Smooth muscle cell (in vitro differentiated cells): Measurements from ENCODE around the gene CD300LG. TPM values are rescaled to one million over a fixed set of nuclear protein-coding genes. Genes with fewer than 3 reads are reported as not detected.

ENCODE experiments used
- DNase-seq: peaks from one replicate; lab custom pipeline; 2025; ENCODE audit not compliant: unreplicated experiment; lab: John Stamatoyannopoulos, UW
- H2AFZ ChIP-seq: fragments of 200-600 bp; sonication (generic); 2 replicates; pipeline ENCODE4 v1.6.0; 2016; ENCODE audit warnings: antibody characterized with exemption, low read depth, mild to moderate bottlenecking
- H3F3A ChIP-seq: fragments of 200-600 bp; sonication (generic); 2 replicates; pipeline ENCODE4 v1.6.0; 2017; ENCODE audit warnings: antibody characterized with exemption, low read depth
- H3K27ac ChIP-seq: fragments of 200-600 bp; sonication (generic); 2 replicates; pipeline ENCODE4 v1.5.1; 2016; ENCODE audit warnings: low read depth, mild to moderate bottlenecking
- H3K27me3 ChIP-seq: fragments of 200-600 bp; sonication (generic); 2 replicates; pipeline ENCODE4 v1.6.1; 2016; ENCODE audit warnings: low read depth, mild to moderate bottlenecking
- H3K36me3 ChIP-seq: fragments of 200-600 bp; sonication (generic); 2 replicates; pipeline ENCODE4 v1.5.1; 2016; ENCODE audit warnings: low read depth
- H3K4me1 ChIP-seq: fragments of 200-600 bp; sonication (generic); 2 replicates; pipeline ENCODE4 v1.5.1; 2016; ENCODE audit warnings: low read depth
- H3K4me2 ChIP-seq: fragments of 200-600 bp; sonication (generic); 2 replicates; pipeline ENCODE4 v1.6.0; 2016; ENCODE audit warnings: mild to moderate bottlenecking
- H3K4me3 ChIP-seq: fragments of 200-600 bp; sonication (generic); 2 replicates; pipeline ENCODE4 v1.5.1; 2016; ENCODE audit warnings: mild to moderate bottlenecking
- H3K79me2 ChIP-seq: fragments of 200-600 bp; sonication (generic); 2 replicates; pipeline ENCODE4 v1.6.0; 2016; ENCODE audit warnings: low read depth, mild to moderate bottlenecking
- H3K9ac ChIP-seq: fragments of 200-600 bp; sonication (generic); 2 replicates; pipeline ENCODE4 v1.6.0; 2016; ENCODE audit warnings: low read depth
- H3K9me3 ChIP-seq: fragments of 200-600 bp; sonication (generic); replicated peaks from 2 replicates; pipeline ENCODE4 v1.5.1; 2016; ENCODE audit warnings: low read depth
- H4K20me1 ChIP-seq: fragments of 200-600 bp; sonication (generic); 2 replicates; pipeline ENCODE4 v1.6.0; 2016; ENCODE audit warnings: low read depth
- WGBS: methylation state at CpG from one replicate; pipeline ENCODE4 v1.1.7; 2016; ENCODE audit warnings: low lambda C conversion rate; 5-methylcytosine and 5-hydroxymethylcytosine counted together
- polyA plus RNA-seq: library from polyadenylated mRNA; unstranded; fragments of >200 nt; fragmentation: Nextera tagmentation; extraction: Ambion mirVana; gene quantifications from 2 replicates; pipeline ENCODE4 v1.2.1, GENCODE V29; 2016
- total RNA-seq: library from RNA; depleted of rRNA; stranded (reverse); fragments of >200 nt; gene quantifications from 2 replicates; pipeline ENCODE4 v1.2.3, GENCODE V29; 2014
- TF ChIP-seq, protein P1 (sequence below): fragments of 200-600 bp; sonication (generic); IDR thresholded peaks from 2 replicates; pipeline ENCODE4 v1.5.1; 2017; ENCODE audit warnings: borderline replicate concordance, mild to moderate bottlenecking, antibody characterized with exemption; ENCODE audit not compliant: insufficient read depth, poor library complexity, severe bottlenecking

CD300LG gene
- total and polyA plus RNA-seq, 2 experiments from 2014 or later, result not detected

GRCh38 chr17:43901861-43902589, 55.0 kb downstream of the CD300LG start:
- no peaks in the 10 kb centered on the region for H3F3A ChIP-seq
- H3K79me2 ChIP-seq, result no peaks in the 10 kb centered on the region
- H3K4me3 ChIP-seq, result no peak overlapping the region
- TF ChIP-seq, protein P1, sequence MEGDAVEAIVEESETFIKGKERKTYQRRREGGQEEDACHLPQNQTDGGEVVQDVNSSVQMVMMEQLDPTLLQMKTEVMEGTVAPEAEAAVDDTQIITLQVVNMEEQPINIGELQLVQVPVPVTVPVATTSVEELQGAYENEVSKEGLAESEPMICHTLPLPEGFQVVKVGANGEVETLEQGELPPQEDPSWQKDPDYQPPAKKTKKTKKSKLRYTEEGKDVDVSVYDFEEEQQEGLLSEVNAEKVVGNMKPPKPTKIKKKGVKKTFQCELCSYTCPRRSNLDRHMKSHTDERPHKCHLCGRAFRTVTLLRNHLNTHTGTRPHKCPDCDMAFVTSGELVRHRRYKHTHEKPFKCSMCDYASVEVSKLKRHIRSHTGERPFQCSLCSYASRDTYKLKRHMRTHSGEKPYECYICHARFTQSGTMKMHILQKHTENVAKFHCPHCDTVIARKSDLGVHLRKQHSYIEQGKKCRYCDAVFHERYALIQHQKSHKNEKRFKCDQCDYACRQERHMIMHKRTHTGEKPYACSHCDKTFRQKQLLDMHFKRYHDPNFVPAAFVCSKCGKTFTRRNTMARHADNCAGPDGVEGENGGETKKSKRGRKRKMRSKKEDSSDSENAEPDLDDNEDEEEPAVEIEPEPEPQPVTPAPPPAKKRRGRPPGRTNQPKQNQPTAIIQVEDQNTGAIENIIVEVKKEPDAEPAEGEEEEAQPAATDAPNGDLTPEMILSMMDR, result no peak
- H3K27ac ChIP-seq, result no peak overlapping the region
- H3K4me1 ChIP-seq, result peaks cover 48% of the 10 kb centered on the region
- no peak for DNase-seq
- H4K20me1 ChIP-seq, result peaks cover 55% of the 10 kb centered on the region
- no peak overlapping the region for H3K4me2 ChIP-seq
- H3K9ac ChIP-seq, result no peak overlapping the region
- no peaks in the 10 kb centered on the region for H3K36me3 ChIP-seq
- H2AFZ ChIP-seq, result no peak overlapping the region
- WGBS, result 72% methylated on average over 7 of the region's 7 CpGs
- no peaks in the 10 kb centered on the region for H3K9me3 ChIP-seq
- H3K27me3 ChIP-seq, result no peaks in the 10 kb centered on the region

- DNase-seq, result no peak
- no peaks in the 10 kb centered on the region for H3K9me3 ChIP-seq
- peak overlapping the region; percentile 94 for H3K4me3 ChIP-seq
- H3K9ac ChIP-seq, result no peak overlapping the region
- no peaks in the 10 kb centered on the region for H3F3A ChIP-seq
- 43% methylated on average over 3 of the region's 3 CpGs for WGBS
- H3K27me3 ChIP-seq, result peaks cover 7% of the 10 kb centered on the region
- TF ChIP-seq, protein P1, result no peak
- peaks cover 25% of the 10 kb centered on the region for H4K20me1 ChIP-seq
- H3K4me1 ChIP-seq, result peaks cover 47% of the 10 kb centered on the region
- H2AFZ ChIP-seq, result no peak overlapping the region
- no peaks in the 10 kb centered on the region for H3K36me3 ChIP-seq
- no peak overlapping the region for H3K27ac ChIP-seq
- H3K79me2 ChIP-seq, result no peaks in the 10 kb centered on the region
- peak overlapping the region; percentile 99 for H3K4me2 ChIP-seq
Observed at GRCh38 chr17:43905400-43905984, 58.5 kb downstream of the CD300LG start.

GRCh38 chr17:43905985-43906852, 59.2 kb downstream of the CD300LG start:
- H3K4me3 ChIP-seq, result peak overlapping the region; percentile 94
- TF ChIP-seq, protein P1, result no peak
- no peaks in the 10 kb centered on the region for H3F3A ChIP-seq
- H3K9ac ChIP-seq, result peak overlapping the region; percentile 92
- peaks cover 7% of the 10 kb centered on the region for H3K27me3 ChIP-seq
- 2% methylated on average over 28 of the region's 37 CpGs for WGBS
- no peaks in the 10 kb centered on the region for H3K79me2 ChIP-seq
- DNase-seq, result peak; percentile 55
- peaks cover 19% of the 10 kb centered on the region for H4K20me1 ChIP-seq
- peak overlapping the region; percentile 98 for H2AFZ ChIP-seq
- H3K4me2 ChIP-seq, result peak overlapping the region; percentile 99
- peaks cover 40% of the 10 kb centered on the region for H3K4me1 ChIP-seq
- H3K9me3 ChIP-seq, result no peaks in the 10 kb centered on the region
- no peaks in the 10 kb centered on the region for H3K36me3 ChIP-seq
- H3K27ac ChIP-seq, result peak overlapping the region; percentile 78
